ENCODE measurements around the gene ACSL5.
"Not testable (repeated sequence)": the region's sequence is repeated elsewhere in the genome, so short reads cannot be mapped to it uniquely, and the experiment has no call there.

The ACSL5 gene

DNA sequence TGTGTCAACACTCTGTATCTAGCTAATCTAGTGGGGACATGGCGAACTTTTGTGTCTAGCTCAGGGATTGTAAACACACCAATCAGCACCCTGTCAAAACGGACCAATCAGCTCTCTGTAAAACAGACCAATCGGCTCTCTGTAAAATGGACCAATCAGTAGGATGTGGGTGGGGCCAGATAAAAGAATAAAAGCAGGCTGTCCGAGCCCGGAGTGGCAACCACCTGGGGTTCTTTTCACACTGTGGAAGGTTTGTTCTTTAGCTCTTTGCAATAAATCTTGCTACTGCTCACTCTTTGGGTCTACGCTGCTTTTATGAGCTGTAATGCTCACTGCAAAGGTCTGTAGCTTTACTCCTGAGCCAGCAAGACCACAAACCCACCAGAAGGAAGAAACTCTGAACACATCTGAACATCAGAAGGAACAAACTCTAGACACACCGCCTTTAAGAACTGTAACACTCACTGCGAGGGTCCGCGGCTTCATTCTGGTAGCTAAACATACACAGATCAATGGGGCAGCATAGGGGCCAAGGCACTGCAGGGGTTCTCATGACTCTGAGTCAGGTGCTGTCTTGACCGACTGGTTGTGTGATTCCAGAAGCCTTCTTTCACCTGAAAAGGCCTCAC, 1.6 kb upstream of the ACSL5 start:
- in situ Hi-C loops (cut with MboI; ENCODE audit: low sequenced_read_pairs): not testable (repeated sequence)

DNA sequence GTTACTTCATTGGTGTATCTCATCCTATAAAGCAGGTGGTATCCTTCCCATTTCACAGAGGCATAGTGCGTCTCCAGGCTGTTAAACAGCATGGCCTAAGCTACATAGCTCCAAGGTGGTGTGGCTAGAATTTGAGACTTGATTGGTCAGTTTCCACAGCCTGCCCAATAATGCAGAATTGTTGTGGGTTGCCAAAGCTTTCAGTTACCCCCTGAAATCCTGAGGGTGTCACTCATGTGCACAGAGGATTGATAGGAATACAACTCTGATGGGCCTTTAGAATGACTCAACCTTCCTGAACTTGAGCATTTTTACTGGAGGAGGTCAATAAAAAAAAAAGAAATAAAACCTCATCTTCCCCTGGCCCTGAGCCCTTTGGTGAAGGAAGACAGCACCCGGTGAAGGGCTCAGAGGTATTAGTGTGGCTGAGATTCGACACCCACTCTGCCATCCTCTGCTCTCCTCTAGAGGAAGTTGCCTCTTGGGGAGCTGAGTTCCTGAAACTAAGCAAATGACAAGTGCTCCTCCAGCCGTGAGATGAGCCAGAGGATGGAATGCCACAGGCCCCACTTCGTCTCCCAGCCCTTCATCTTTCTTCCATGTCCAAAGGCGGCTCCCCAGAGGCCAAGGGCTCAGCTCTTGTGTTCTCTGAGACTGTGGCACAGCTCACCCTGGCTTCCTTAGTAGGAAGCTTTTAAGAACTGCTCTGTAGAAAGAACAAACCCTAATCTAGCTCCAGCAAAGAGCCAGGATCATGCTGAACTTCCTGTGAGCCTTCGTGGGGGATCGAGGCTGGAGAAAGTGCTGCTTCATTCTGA, 1.0 kb downstream of the ACSL5 start:
- in situ Hi-C loops (cut with MboI; ENCODE audit: low sequenced_read_pairs): no loop called here

DNA sequence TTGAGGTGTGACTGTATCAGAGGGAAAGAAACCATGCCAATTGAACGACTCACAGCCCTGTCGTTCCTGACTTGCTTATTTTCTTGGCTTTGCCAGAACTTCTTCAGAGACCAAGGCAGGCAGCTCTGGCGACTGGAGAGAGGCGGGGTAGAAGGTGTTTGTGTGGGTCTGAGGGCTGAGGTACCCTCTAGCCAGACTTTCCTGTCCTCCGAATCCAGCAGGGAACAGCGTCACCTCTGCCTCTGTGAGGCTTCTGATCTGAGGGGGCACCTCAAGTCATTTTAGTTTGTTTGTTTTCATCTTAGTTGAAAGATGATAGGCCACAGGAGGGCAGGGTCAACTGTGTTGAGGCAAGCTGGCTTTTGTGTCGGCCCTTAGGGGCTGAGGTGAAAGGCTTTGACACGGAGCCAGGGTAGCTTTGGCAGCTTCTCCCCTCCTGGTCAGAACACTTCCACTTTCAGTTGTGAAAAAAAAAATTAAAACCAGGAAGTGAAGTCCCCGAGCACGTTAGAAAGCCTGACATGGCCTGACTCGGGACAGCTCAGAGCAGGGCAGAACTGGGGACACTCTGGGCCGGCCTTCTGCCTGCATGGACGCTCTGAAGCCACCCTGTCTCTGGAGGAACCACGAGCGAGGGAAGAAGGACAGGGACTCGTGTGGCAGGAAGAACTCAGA, 1.9 kb downstream of the ACSL5 start:
- in situ Hi-C loops (cut with MboI; ENCODE audit: low sequenced_read_pairs): no loop called here

DNA sequence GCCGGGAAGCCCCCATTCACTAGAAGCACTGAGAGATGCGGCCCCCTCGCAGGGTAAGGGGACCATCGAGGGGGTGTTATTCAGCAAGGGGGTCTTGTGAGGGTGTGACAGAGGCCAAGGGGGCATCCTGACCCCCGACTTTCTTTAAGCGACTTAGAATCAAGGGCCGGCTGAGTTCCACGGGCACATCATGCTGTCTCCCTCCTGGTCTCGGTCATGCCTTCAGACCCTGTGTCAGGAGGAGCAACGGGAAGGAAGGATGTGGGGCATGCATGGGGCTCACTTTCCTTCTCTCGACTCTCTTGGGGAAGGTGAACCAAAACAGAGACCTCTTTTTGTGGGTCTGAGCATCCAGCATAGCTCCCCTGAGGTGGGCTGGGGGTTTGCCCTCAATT, 2.5 kb downstream of the ACSL5 start:
- in situ Hi-C loops (cut with MboI; ENCODE audit: low sequenced_read_pairs): no loop called here

DNA sequence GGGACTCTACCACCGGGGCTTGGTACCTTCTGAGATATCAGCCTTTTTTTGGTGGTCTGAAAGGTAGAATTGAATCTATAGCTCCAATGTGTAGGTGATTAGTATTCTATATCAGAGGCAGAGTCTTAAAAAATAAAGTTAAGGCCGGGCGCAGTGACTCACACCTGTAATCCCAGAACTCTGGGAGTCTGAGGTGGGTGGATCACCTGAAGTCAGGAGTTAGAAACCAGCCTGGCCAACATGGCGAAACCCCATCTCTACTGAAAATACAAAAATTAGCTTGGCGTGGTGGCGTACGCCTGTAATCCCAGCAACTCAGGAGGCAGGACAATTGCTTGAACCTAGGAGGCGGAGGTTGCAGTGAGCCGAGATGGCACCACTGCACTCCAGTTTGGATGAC, 3.2 kb downstream of the ACSL5 start:
- in situ Hi-C loops (cut with MboI; ENCODE audit: low sequenced_read_pairs): not testable (repeated sequence)

DNA sequence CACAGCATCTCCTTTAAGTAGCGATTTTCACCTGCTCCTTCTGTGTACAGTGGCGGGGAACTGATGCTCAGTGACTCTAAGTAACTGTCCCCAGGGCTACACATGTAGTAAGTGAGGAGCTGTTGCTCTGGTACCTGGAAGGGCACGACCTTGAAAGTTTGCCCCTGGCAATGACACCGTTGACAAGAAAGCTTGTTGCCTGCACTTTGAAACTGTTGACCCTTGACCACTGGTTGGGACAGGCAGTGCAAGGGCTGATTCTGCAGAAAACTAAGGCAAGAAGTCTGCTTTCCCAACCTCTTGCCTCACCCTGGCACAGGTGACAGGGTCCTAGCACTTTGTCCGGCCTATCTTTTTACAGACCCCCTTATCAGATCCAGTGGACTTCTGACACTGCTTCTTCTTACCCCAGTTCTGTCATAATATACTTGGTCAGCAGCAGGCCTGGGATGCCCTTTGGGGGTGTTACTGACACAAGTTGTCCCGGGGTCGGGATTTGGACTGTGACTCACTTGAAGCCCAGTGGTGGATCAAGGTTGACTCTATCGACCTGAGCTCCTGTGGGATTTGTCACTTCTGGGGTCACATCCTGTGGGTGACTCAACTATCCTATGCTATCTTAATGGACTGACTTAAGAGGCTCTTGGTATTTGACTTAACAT, 5.8 kb downstream of the ACSL5 start:
- in situ Hi-C loops (cut with MboI; ENCODE audit: low sequenced_read_pairs): no loop called here

DNA sequence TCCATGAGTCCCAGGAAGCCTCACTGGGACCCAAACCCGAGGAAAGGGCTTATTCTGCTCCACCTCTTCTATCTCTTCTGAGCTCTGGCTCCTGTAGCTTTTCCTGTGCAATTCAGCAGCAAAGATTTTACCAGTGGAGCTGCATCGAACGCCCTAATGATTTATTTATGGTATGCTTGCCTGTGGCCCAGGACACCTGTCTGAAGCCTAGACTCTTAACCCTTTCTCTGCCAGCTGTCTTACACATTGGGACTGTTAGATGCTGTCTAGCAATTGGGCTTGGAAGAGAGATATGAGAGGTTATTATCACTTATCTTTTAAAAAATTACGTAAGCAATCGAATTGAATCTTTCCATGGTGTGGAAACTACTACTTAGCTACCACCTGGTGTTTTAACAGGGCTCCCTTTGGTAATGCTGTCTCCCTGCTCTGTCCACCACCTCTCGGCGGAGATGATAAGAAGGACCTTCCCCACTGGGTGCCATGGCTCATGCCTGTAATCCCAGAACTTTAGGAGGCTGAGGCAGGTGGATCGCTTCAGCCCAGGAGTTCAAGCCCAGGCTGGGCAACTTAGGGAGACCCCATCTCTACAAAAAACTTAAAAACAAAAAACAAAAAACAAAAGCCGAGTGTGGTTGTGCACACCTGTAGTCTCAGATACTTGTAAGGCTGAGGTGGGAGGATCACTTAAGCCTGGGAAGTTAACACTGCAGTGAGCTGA, 8.8 kb downstream of the ACSL5 start:
- in situ Hi-C loops (cut with MboI; ENCODE audit: low sequenced_read_pairs): no loop called here

DNA sequence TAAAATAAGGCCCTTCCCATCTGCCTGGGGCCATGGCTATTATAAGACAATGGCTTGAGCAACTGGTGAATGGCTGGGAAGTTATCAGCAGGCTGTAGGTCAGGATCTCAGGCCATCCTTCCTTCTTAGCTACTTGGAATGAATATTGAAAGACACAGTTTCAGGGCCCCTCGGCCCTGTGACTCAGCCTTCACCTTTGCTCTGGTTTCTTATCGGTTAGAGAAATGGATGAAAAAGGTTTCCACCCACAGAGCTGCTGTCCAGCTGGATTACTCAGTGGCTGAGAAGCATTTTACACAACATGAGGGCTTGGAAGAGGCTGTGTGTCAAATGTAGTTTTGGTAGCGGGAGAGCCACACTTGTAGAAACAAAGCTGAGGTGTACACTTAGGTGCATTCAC, 9.4 kb downstream of the ACSL5 start:
- in situ Hi-C loops (cut with MboI; ENCODE audit: low sequenced_read_pairs): no loop called here

DNA sequence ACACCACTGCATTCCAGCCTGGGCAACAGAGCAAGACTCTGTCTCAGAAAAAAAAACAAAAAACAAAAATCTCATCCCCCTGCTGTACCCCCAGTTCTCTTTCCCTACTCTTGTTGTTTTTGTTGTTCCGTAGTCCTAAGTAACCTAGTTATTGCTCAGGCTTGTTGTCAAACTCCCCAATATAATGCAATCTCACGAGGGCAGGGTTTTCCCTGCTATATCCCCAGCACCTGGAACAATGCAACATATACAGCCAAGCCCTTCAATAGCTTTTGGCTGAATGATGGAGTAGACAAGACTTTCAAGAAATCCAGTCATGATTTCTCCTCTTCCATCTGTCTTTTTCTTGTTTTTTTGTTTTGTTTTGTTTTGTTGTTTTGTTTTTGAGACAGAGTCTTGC, 10.2 kb downstream of the ACSL5 start:
- in situ Hi-C loops (cut with MboI; ENCODE audit: low sequenced_read_pairs): no loop called here

DNA sequence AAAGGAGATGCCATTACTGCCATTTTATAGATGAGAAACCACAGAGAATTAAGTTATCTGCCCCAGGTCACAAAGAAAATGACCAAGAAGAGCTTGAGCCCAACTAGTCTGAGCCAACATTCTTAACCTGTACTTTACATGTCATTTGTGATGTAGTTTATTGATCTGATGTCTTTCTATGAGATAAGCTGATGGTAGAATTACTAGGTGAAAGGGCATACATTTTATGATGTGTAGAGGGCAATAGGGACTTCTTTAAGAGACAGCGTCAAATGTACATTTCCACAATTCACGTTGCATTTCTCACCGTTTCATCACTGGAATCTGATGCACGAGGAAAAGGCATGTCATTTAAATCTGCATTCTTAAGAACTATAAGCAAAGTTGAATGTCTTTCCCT, 11.3 kb downstream of the ACSL5 start:
- in situ Hi-C loops (cut with MboI; ENCODE audit: low sequenced_read_pairs): no loop called here

DNA sequence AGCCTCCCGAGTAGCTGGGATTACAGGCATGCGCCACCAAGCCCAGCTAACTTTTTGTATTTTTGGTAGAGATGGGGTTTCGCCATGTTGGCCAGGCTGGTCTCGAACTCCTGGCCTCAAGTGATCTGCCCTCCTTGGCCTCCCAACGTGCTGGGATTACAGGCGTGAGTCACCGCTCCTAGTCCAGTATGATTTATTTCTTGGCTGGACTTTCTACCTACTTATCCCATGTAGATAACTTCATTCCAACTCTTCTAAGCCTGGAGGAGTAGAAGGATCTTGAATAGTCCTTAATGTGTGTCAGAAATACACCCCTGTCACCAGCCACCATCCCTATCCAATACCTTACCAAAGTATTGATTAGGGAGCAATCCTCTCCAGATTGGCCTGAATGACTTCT, 14.1 kb downstream of the ACSL5 start:
- in situ Hi-C loops (cut with MboI; ENCODE audit: low sequenced_read_pairs): not testable (repeated sequence)

DNA sequence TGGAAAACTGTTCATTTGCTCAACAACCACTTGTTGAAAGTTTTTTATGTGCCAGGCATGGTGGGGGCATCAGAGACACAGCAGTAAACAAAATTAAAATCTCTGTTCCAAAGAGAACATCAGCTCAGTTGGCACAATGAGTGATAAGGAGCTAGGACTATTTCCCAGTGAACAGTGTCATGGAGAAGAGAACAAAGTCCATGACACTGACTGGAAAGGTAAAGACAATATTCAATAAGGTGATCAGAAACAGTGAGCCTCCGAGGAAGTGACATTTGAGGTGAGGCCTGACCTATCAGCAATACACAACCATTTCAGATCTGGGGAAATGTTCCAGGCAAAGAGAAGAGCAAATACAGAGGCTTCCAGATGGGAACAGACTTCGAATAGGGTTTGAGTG, 14.6 kb downstream of the ACSL5 start:
- in situ Hi-C loops (cut with MboI; ENCODE audit: low sequenced_read_pairs): no loop called here

DNA sequence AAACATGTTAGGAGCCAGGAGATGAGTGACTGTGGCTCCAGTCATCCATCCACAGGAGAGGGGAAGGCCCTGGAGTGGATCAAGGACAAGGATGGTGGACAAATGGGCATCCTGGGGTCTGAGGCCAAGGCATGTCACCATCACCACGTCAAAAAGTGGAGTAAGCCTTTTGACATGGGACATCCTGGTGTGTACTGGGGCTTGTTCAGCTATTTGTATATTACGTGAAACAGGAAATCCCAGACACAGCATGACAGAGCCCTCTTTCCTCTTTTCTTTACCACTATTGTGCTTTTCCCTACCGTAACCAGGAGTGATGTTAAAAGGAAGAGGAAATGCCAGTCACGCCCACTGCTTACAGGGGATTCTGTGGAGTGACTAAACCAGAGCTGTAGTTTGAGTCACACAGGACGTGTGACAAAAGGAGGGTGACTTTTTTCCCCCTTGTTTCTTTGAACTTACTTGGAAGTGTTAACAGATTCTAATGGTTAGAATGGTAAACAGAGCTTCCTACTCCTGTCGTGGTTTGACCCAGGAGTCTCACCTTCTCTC, 15.4 kb downstream of the ACSL5 start:
- in situ Hi-C loops (cut with MboI; ENCODE audit: low sequenced_read_pairs): no loop called here

DNA sequence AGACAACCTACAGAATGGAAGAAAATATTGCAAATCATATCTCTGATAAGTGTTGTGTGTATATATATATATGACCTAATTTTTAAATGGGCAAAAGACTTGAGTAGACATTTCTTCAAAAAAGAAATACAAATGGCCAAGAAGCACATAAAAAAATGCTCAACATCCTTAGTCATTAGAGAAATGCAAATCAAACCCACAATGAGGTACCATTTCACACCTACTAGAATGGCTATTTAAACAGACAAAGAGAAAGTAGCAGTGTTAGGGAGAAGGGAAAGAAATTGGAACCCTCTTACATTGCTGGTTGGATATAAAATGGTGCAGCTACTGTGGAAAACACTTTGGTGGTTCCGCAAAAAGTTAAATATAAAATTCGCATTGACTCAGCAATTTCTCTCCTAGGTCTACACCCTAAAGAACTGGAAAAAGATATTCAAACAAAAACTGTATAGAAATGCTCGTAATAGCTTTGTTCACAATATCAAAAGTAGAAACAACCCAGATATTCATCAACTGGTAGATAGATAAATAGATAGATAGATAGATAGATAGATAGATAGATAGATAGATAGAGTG, 16.3 kb downstream of the ACSL5 start:
- in situ Hi-C loops (cut with MboI; ENCODE audit: low sequenced_read_pairs): no loop called here

DNA sequence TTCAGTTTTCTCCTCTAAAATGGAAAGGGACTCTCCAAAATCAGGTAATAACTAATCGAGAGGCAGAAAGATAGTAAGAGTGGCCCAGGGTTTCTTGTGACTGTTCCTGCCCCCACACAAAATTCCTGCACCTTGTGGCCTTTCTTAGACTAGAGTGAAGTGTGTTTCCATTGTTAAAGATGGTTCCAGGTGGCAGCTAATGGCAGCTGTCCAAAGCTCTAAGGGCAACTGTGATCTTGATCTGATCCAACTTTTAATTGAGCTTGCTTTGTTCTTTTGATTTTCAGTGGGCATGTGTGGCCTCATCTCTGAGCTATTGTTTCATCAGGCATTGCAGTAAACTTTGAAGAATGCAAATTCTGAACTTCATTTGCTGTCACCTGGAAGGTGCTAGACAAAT, 19.4 kb downstream of the ACSL5 start:
- in situ Hi-C loops (cut with MboI; ENCODE audit: low sequenced_read_pairs): no loop called here

DNA sequence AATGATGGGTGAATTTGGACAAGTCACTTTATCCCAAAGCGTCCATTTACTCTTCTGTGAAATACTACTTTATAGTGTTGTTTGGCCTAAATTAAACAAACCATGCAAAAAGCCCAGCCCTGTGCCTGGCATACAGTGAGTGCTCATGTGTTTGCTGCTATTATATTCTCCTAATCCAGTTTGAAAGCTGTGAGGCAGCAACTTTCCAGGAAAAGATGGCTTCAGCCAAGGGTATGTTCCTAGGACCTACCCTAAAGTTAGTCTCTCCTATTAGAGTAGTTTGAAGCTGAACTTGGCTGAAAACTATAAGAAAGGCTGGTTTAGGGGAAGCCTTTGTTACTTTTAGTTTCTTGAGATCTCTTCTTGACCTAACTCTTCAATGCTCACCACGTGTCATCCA, 19.9 kb downstream of the ACSL5 start:
- in situ Hi-C loops (cut with MboI; ENCODE audit: low sequenced_read_pairs): no loop called here

DNA sequence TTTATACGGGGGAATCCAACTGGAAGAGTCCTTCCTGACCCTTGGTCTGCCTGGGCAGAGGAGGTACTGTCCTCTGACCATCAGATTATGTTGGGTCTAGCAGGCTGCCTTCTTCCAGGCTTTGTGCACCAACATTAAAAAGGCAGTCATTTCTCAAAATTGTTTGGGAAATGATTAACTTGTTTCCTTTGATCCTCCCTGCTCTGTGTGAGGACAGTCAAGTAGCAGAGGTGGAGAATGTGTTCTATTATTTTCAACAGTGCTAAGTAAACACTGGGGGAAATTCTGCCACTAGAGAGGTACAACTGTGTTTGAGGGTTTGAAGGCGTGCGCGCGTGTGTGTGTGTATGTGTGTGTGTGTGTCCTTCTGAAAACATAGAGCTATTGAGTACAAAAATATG, 20.6 kb downstream of the ACSL5 start:
- in situ Hi-C loops (cut with MboI; ENCODE audit: low sequenced_read_pairs): no loop called here

DNA sequence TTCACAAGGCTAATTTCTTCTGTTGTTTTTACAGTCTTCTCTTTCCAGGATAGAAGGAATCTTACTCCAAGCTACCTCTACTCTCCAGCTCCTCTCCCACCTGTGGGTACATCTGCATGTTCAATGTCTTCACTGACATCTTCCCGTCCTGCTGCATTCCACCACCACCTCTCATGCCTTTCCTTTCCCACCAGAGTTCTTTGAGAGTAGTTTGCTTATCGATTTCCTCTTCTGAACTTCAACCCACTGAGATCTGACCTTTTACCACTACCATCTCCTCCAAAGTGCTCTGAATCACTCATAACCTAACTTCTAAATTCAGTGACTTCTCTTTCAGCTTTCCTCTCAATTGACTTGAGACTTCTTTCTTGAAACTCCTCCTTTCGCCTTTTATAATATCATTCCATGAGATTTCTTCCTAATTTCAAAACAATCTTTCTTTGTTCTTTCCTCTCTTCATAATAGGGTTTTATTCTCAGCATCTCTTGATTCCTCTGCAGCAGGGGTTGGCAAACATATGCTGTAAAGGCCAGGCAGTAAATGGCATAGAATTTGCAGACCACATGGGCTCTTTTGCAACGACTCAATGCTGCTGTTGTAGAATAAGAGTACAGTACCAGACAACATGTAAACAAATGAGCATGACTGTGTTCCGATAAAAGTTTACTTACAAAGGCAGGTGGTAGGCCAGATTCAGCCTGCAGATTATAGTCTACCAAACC, 22.1 kb downstream of the ACSL5 start:
- in situ Hi-C loops (cut with MboI; ENCODE audit: low sequenced_read_pairs): no loop called here

DNA sequence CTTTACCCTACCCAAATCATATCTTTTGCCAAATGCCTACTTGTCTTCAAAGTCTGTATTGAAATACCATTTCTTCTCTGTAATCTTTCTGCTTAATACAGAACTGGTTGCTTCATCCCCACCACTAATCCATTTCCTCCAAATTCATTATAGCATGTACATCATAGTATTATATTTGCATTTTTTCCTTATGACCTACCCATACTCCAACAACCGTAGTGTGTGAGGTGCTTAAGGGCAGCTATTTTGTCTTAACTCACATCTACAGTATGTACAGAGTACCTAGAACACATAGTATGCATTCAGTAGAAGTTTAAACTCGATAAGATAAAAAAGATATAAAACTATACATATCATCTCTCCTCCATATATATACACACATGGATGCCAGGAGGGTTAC, 23.7 kb downstream of the ACSL5 start:
- in situ Hi-C loops (cut with MboI; ENCODE audit: low sequenced_read_pairs): no loop called here

DNA sequence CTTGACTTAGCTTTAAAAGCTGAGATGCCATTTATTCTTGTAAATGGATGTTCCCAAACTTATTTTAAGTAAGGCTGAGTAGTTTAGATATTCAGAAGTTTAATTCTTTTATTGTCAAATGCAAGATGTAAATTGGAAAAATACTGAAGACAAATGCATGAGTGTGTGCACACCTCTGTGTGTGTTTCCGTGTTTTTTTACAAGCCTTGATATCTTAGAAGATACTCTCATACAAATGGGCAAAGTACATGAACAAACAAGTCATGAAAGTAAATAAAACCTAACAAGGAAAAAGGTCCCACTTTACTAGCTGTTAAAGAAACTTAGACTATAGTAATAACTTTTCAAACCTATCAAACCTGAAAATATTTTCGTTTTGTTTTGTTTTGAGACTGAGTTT, 29.0 kb downstream of the ACSL5 start:
- in situ Hi-C loops (cut with MboI; ENCODE audit: low sequenced_read_pairs): no loop called here
